ENCODE results near the gene SH2D7. TPM values are rescaled to one million over a fixed set of nuclear protein-coding genes. Genes with fewer than 3 reads are reported as not detected.

SH2D7 gene
- total RNA-seq: not detected in 2 replicates

DNA sequence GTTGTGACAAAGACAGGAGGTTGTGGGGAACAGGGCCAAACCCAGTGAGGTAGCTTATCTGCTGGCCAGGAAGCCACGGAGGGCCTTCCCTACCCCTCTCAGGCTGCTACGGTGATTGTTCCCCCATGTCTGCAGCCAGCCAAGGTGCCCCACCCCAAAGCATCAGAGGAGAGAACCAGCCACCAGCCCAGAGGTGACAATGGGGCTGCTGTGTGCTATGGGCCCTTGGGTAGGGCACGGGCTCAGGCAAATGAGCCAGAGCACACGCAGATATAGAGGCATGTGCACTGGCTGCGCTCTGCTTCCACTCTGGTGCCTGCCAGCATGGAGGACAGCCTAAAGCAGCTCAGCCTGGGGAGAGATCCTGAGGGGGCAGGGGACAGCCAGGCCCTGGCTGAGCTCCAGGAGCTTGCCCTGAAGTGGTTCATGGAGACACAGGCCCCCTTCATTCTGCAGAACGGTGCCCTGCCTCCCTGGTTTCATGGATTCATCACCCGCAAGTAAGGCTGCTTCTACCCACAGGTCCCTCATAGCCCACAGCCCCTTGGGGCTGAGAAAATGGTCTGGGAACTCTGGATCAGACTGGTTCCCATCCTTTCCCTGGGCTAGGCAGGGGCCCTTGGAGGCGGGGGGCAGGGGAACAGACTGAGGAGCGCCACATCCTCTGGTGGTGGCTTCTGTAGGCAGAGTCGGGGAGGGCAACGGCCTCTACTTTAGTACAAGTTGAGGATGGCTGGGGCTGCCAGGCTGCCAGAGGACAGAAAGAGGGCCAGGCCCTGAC is at the start of gene SH2D7:
Gene SH2D7, plus strand, starts transcription at position 301 of the 781 bp plus-strand sequence. Its CDS starts 24 bp downstream, at position 325.

DNA sequence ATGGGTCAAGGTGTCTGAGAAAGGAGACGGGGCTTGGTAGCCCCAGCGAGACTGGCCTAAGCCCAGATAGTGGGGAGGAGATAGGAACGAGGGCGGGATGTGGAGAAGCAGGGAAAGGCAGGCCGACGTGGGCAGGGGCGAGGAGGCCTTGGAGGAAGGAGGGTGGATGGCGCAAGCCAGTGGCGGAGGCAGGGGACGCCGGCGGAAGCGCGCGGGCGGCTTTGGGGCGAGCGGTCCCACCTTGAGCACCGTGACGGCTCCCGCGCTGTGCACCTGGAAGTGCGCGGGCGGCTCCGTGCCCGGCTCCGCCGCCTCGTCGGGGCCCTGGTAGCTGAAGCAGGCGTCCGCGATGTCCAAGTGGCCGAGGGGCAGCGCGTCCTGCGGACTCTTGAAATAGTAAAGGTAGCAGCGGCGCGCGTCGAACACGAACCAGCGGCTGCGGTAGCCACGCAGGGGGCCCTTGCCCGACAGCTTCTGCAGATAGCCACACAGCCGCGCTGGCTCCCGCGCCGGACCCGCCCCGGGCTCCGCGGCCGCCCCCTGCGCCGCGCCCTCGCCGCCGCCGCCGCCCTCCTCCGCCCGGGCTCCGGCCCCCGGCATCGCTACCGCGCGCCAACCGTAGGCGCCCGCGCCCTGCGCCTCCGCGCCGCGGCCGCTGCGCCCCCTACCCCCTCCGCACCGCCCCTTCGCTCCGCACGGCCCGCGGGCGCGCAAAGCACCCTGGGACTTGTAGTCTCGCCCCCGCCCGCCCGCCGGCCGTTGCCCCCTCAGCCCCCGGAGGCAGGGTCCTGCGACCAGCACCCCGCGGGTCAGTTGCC is 15.1 kb upstream of the SH2D7 start, which contains the start of gene TBC1D2B:
Gene TBC1D2B, minus strand, starts transcription at position 659 of the 818 bp plus-strand sequence. Its CDS starts 59 bp downstream, at position 600.

DNA sequence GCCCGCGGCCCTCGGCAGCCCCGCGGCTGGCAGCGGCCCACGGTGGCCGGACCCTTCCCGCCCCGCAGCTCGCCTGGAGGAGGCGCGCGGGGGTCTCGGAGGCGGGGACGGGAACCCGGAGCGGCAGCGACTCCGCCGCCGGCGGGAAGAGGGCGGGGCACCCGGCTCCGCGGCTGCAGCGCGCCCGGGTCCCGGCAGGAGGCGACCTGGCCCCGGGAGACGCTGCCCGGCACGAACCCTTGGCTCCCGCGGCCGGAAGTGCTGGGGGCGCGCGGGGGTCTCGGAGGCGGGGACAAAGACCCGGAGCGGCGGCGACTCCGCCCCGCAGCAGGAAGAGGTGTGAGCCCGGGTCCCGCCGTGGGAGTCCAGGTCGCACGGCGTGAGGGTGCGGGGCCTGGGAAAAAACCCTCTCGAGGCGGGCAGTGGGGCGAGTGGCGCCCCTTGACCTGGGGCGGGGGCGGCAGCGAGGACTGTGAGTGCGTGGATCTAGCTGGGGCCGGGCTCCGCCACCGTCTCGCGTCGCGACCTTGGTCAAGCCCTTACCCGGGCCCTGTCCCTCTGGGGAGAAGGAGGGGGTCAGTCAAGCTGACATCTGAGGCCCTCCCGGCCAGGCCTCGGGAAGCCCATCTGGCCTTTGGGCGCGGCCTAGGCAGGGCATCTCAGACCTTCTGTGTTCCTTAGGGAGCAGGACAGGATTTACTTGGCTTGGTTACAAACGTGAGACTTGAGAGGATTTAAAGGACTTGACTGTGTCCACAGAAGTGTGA is 39.1 kb downstream of the SH2D7 start, which contains the start of gene CIB2:
Gene CIB2, minus strand, starts transcription at position 151 of the 767 bp plus-strand sequence. CDS start 230 bp downstream, outside the sequence.

DNA sequence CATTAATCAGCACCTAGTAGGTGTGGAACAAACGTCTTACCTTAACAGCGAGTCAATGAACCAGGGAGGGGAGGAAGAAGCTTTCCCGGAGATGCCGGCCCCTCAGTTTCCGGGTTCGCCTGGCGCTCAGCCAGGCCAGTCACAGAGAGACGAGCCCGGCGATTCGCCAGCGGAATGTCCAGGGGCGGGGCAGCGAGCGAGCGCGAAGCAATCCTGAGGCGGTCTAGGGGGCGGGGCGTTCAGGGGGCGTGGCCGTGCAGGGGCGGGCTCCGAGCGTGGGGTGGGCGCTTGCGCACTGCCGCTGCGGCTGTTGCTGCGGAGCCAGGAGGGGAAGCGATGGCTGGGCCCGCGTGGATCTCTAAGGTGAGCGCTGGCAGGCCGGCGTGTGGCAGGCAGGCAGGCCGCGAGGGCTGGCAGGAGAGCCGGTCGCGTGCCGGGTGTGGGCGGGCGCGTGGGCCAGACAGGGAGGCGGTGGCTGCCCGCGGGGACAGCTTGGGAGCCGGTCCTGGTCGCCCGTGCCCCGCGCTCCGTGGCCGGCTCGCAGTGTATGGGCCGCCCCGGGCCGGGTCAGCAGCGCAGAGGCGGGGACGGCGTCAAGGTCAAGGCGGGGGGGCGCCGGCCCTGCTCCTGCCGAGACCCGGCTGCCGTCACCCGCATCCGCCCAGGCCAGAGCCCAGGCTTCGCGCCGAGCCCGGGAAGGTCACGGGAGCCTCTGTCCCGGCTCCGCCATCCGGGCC is 56.9 kb downstream of the SH2D7 start, which contains the start of gene IDH3A:
Gene IDH3A, plus strand, starts transcription at position 295 of the 737 bp plus-strand sequence. Its CDS starts 42 bp downstream, at position 337.

Small RNAs within 50 kb of the gene (small RNA-seq; reads per million reads assigned to genes)
- gene RF00092: not detected

Other genes starting within 250 kb of the SH2D7 start
- gene TBC1D2B, start 14.8 kb upstream of the SH2D7 start, total RNA-seq: 46.5 and 51.0 TPM in 2 replicates
- 3.8 and 4.1 TPM in 2 replicates for gene CIB2, start 38.9 kb downstream of the SH2D7 start, total RNA-seq
- 38.9 and 54.4 TPM in 2 replicates for gene IDH3A, start 56.8 kb downstream of the SH2D7 start, total RNA-seq
- gene ACSBG1, start 142.0 kb downstream of the SH2D7 start, total RNA-seq: 0.13 TPM in 1 of 2 replicates, not detected in the other
- 3.4 and 4.2 TPM in 2 replicates for gene DNAJA4, start 172.0 kb downstream of the SH2D7 start, total RNA-seq
- gene SKIC8, start 207.0 kb downstream of the SH2D7 start, total RNA-seq: 47.2 and 62.3 TPM in 2 replicates
- not detected in 2 replicates for gene CRABP1, start 247.8 kb downstream of the SH2D7 start, total RNA-seq

All from articular chondrocyte of knee joint (primary cell).